Neuronal stem cell (in vitro differentiated cells): Measurements from ENCODE around the gene GSTA5.
"Not testable (repeated sequence)": the region's sequence is repeated elsewhere in the genome, so short reads cannot be mapped to it uniquely, and the experiment has no call there.

Experiments
- DNase-seq: peaks from one replicate; pipeline ENCODE4 v3.0.0-alpha.2; 2013; ENCODE audit warnings: low spot score
- H2AFZ ChIP-seq: one replicate; pipeline ENCODE4 v1.6.1; 2013; ENCODE audit warnings: mild to moderate bottlenecking, low read length, inconsistent platforms
- H2AK5ac ChIP-seq: 2 replicates; pipeline ENCODE4 v1.6.1; 2013; ENCODE audit warnings: low read depth, mild to moderate bottlenecking, inconsistent platforms, low read length, moderate library complexity, mixed read lengths
- H2BK120ac ChIP-seq: 2 replicates; pipeline ENCODE4 v1.6.1; 2013; ENCODE audit warnings: low read depth, mild to moderate bottlenecking, inconsistent platforms, low read length, moderate library complexity, mixed read lengths
- H2BK12ac ChIP-seq: one replicate; pipeline ENCODE4 v1.6.1; 2013; ENCODE audit warnings: low read length, inconsistent platforms
- H2BK15ac ChIP-seq: 2 replicates; pipeline ENCODE4 v1.6.1; 2013; ENCODE audit warnings: mild to moderate bottlenecking, low read length, inconsistent platforms, mixed read lengths
- H2BK5ac ChIP-seq: one replicate; pipeline ENCODE4 v1.6.1; 2013; ENCODE audit warnings: inconsistent platforms, mild to moderate bottlenecking, low read length, moderate library complexity
- H3K14ac ChIP-seq: one replicate; pipeline ENCODE4 v1.6.1; 2013; ENCODE audit warnings: low read length, inconsistent platforms
- H3K18ac ChIP-seq: 2 replicates; pipeline ENCODE4 v1.6.1; 2013; ENCODE audit warnings: low read length, inconsistent platforms
- H3K23ac ChIP-seq: 2 replicates; pipeline ENCODE4 v1.6.1; 2013; ENCODE audit warnings: low read depth, mild to moderate bottlenecking, mixed read lengths, low read length, inconsistent platforms; ENCODE audit not compliant: poor library complexity
- H3K27ac ChIP-seq: replicated peaks from 3 replicates; pipeline ENCODE4 v1.5.1; 2013; ENCODE audit warnings: low read length, inconsistent platforms
- H3K27me3 ChIP-seq, 3 experiments: 2 replicates each; pipeline ENCODE4 v1.6.1; 2013; ENCODE audit warnings: low read length in 3 of 3, mild to moderate bottlenecking in 2 of 3, inconsistent platforms in 1 of 3, low read depth in 1 of 3, mixed read lengths in 1 of 3, moderate library complexity in 1 of 3; ENCODE audit not compliant: control insufficient read depth in 3 of 3, insufficient read depth in 3 of 3
- H3K36me3 ChIP-seq, 2 donors: replicated peaks in 1 of 2; 2 replicates each; pipeline ENCODE4 v1.6.1; 2013; ENCODE audit warnings: low read length in 2 of 2; ENCODE audit not compliant: control insufficient read depth in 2 of 2, insufficient read depth in 2 of 2
- H3K4ac ChIP-seq: 2 replicates; pipeline ENCODE4 v1.6.1; 2013; ENCODE audit warnings: inconsistent platforms, mild to moderate bottlenecking, low read length, moderate library complexity
- H3K4me1 ChIP-seq, 2 donors: 1 replicate in 1 of 2; 2 replicates in 1 of 2; pipeline ENCODE4 v1.6.1; 2013; ENCODE audit warnings: low read length in 2 of 2, low read depth in 1 of 2; ENCODE audit not compliant: control insufficient read depth in 2 of 2, insufficient read depth in 1 of 2
- H3K4me2 ChIP-seq: one replicate; pipeline ENCODE4 v1.6.1; 2013; ENCODE audit warnings: mild to moderate bottlenecking, low read length, inconsistent platforms; ENCODE audit not compliant: insufficient read depth, poor library complexity, severe bottlenecking
- H3K4me3 ChIP-seq, 2 donors: 2 replicates each; pipeline ENCODE4 v1.5.1; 2013; ENCODE audit warnings: low read length in 2 of 2, mild to moderate bottlenecking in 2 of 2, inconsistent platforms in 1 of 2, moderate library complexity in 1 of 2
- H3K79me1 ChIP-seq: one replicate; pipeline ENCODE4 v1.6.1; 2013; ENCODE audit warnings: low read depth, mild to moderate bottlenecking, inconsistent platforms, low read length, moderate library complexity
- H3K9ac ChIP-seq: one replicate; pipeline ENCODE4 v1.6.1; 2013; ENCODE audit warnings: mild to moderate bottlenecking, low read depth, low read length, inconsistent platforms; ENCODE audit not compliant: poor library complexity
- H3K9me3 ChIP-seq, 2 donors: replicated peaks in 1 of 2; 2 replicates each; pipeline versions ENCODE3 to v1.6.1; 2013; ENCODE audit warnings: low read length in 2 of 2, mild to moderate bottlenecking in 2 of 2, inconsistent platforms in 1 of 2, low read depth in 1 of 2, mixed read lengths in 1 of 2, moderate library complexity in 1 of 2; ENCODE audit not compliant: control insufficient read depth in 2 of 2, insufficient read depth in 1 of 2
- H4K8ac ChIP-seq: one replicate; pipeline ENCODE4 v1.6.1; 2013; ENCODE audit warnings: low read depth, mild to moderate bottlenecking, inconsistent platforms, low read length, moderate library complexity
- H4K91ac ChIP-seq: one replicate; pipeline ENCODE4 v1.6.1; 2013; ENCODE audit warnings: low read length, low read depth, mild to moderate bottlenecking, inconsistent platforms; ENCODE audit not compliant: poor library complexity
- WGBS, 2 donors: extraction: QIAGEN DNeasy Blood & Tissue Kit; methylation state at CpG; one replicate each; pipeline ENCODE4 v1.1.7; 2013; ENCODE audit warnings: missing lambda C conversion rate in 2 of 2, mixed read lengths in 1 of 2; ENCODE audit not compliant: insufficient read length in 2 of 2, insufficient replicate concordance in 1 of 2; ENCODE audit errors: extremely low coverage in 2 of 2; 5-methylcytosine and 5-hydroxymethylcytosine counted together

GSTA5 gene

DNA sequence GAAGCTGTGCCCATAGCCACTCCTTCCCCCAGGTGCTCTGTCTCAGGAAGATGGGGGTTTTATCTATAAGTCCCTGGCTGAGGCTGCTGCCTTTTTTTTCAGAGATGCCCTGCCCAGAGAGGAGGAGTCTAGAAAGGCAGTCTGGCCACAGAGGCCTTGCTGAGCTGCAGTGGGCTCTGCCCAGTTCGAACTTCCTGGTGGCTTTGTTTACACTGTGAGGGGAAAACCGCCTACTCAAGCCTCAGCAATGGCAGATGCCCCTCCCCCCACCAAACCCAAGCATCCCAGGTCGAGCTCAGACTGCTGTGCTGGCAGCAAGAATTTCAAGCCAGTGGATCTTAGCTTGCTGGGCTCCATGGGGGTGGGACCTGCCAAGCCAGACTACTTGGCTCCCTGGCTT, 15.5 kb upstream of the GSTA5 start:
- H3K4me1 ChIP-seq, H2AK5ac ChIP-seq, H3K18ac ChIP-seq, H4K8ac ChIP-seq, H3K4me2 ChIP-seq, H3K27me3 ChIP-seq, H3K4me3 ChIP-seq, H2BK12ac ChIP-seq, H2BK120ac ChIP-seq, H4K91ac ChIP-seq, H2BK5ac ChIP-seq, H3K14ac ChIP-seq, H3K9me3 ChIP-seq, H3K27ac ChIP-seq, H3K36me3 ChIP-seq, H3K9ac ChIP-seq, H3K4ac ChIP-seq, H3K79me1 ChIP-seq, H2BK15ac ChIP-seq, H3K23ac ChIP-seq: not testable (repeated sequence)
- DNase-seq, result peak; percentile 17
- no CpG with 5 or more reads among the region's 3 CpGs for WGBS, 2 donors
- H2AFZ ChIP-seq, result peak overlapping the region; percentile 82

DNA sequence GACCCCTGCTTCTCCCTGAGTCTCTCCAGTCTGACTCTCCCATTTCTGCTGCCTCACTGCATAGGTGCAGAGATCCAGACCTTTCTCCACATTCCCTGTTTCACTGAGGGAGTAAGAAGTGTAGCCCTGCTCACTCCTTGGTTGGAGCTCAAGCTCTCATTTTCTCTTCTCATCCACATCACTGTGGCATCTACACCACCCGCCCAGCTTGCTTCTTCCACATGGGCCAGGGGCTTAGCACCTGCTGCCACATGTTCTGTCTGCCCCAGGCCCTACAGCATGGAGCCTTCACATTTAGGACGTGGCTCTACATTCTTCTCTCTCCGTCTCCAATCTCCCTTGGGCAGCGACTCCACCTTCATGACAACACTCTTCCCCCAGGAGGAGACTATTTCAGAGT, 8.5 kb upstream of the GSTA5 start:
- Histone ChIP-seq H3K18ac (no peak overlapping the region), H3K14ac (no peak overlapping the region), H4K8ac (no peak overlapping the region), H3K23ac (no peak overlapping the region), H2BK5ac (no peak overlapping the region), H3K9me3 (no peaks in the 10 kb centered on the region), H3K4me2 (no peak overlapping the region), H4K91ac (no peak overlapping the region), H2AFZ (no peak overlapping the region), H3K27me3 (no peaks in the 10 kb centered on the region), H3K4me3 (peak overlapping the region in 1 of 2 donors; percentile 50), H2BK15ac (no peak overlapping the region), H3K4ac (no peak overlapping the region), H2AK5ac (no peak overlapping the region), H3K9ac (no peak overlapping the region), H3K36me3 (no peaks in the 10 kb centered on the region), H3K27ac (no peak overlapping the region), H2BK12ac (no peak overlapping the region), H2BK120ac (no peak overlapping the region), H3K4me1 (peaks cover 0 to 4% of the 10 kb centered on the region in 2 donors), H3K79me1 (no peaks in the 10 kb centered on the region)
- WGBS, 2 donors, result no CpG with 5 or more reads among the region's 4 CpGs
- DNase-seq, result no peak

GRCh38 chr6:52846002-52846401, 5.4 kb upstream of the GSTA5 start:
- no peak overlapping the region for H3K9ac ChIP-seq
- WGBS, 2 donors, result no CpG with 5 or more reads among the region's 1 CpG
- no peaks in the 10 kb centered on the region for H3K36me3 ChIP-seq
- H2BK5ac ChIP-seq, result no peak overlapping the region
- no peak overlapping the region for H2BK12ac ChIP-seq
- no peak overlapping the region for H3K27ac ChIP-seq
- H3K18ac ChIP-seq, result no peak overlapping the region
- no peaks in the 10 kb centered on the region for H3K27me3 ChIP-seq
- no peak overlapping the region for H2AFZ ChIP-seq
- H3K4me3 ChIP-seq, result no peak overlapping the region
- H3K79me1 ChIP-seq, result no peaks in the 10 kb centered on the region
- no peak overlapping the region for H4K8ac ChIP-seq
- H2AK5ac ChIP-seq, result no peak overlapping the region
- no peak overlapping the region for H2BK15ac ChIP-seq
- H3K23ac ChIP-seq, result no peak overlapping the region
- H3K9me3 ChIP-seq, result no peaks in the 10 kb centered on the region
- no peak overlapping the region for H4K91ac ChIP-seq
- peaks cover 0 to 4% of the 10 kb centered on the region in 2 donors for H3K4me1 ChIP-seq
- DNase-seq, result no peak
- no peak overlapping the region for H3K14ac ChIP-seq
- H2BK120ac ChIP-seq, result no peak overlapping the region
- H3K4me2 ChIP-seq, result no peak overlapping the region
- no peak overlapping the region for H3K4ac ChIP-seq

DNA sequence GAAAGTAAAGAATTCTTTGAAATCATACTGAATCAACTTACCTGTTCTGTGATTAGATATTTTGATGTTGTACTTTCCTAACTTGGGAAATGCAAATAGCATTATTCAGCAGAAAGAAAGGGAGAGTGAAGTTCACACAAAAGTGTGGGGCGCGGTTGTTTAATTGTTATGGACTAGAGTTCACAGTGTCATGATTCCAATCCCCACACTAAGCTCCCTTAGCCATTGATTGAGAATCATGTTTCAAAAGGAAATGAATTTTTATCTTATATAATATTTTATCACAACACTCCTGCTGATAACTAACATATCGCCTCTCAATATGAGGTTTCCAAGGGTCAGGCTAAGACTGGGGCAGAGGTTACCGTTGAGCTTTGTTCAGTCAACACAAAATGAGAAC, 3.0 kb upstream of the GSTA5 start:
- Histone ChIP-seq H2AK5ac (no peak overlapping the region), H3K4me3 (no peak overlapping the region), H3K9me3 (peaks cover 0 to 2% of the 10 kb centered on the region in 2 donors), H4K8ac (no peak overlapping the region), H2BK15ac (no peak overlapping the region), H3K27ac (no peak overlapping the region), H3K36me3 (no peaks in the 10 kb centered on the region), H3K9ac (no peak overlapping the region), H3K4me1 (peaks cover 0 to 4% of the 10 kb centered on the region in 2 donors), H2BK12ac (no peak overlapping the region), H2BK5ac (no peak overlapping the region), H3K79me1 (no peaks in the 10 kb centered on the region), H2AFZ (no peak overlapping the region), H3K4me2 (no peak overlapping the region), H3K4ac (no peak overlapping the region), H3K14ac (no peak overlapping the region), H4K91ac (no peak overlapping the region), H3K23ac (no peak overlapping the region), H3K27me3 (no peaks in the 10 kb centered on the region), H2BK120ac (no peak overlapping the region), H3K18ac (no peak overlapping the region)
- no CpG with 5 or more reads among the region's 4 CpGs for WGBS, 2 donors
- DNase-seq, result no peak
